HEK293 (cell line): ENCODE data around the gene ZNRF2.
"Not testable (repeated sequence)": the region's sequence is repeated elsewhere in the genome, so short reads cannot be mapped to it uniquely, and the experiment has no call there.

Source experiments
- CTCF ChIA-PET: fragments of 350-600 bp; formaldehyde crosslinking; extraction: SDS; loops from one replicate; lab custom pipeline; 2021; ENCODE audit warnings: antibody characterized with exemption; lab: Yijun Ruan, JAX
- POLR2A ChIA-PET: fragments of 300-600 bp; formaldehyde crosslinking; extraction: SDS; loops from one replicate; lab custom pipeline; 2020; ENCODE audit warnings: antibody characterized with exemption, inconsistent platforms; lab: Yijun Ruan, JAX
- H3K27ac ChIP-seq: fragments of 200-500 bp; sonication (Bioruptor generic); 2 replicates; pipeline ENCODE4 v1.5.1; 2014; ENCODE audit warnings: low read depth, low read length, control low read depth, inconsistent platforms; ENCODE audit errors: extremely low read depth
- H3K36me3 ChIP-seq, 2 experiments: fragments of 200-500 bp in 1 of 2; sonication (Bioruptor generic) in 1 of 2; 1 replicate in 1 of 2; 2 replicates in 1 of 2; pipeline ENCODE4 v1.5.1; 2014 to 2017; ENCODE audit warnings: inconsistent platforms in 2 of 2, low read length in 2 of 2; ENCODE audit not compliant: control insufficient read depth in 2 of 2, insufficient read depth in 1 of 2
- H3K4me1 ChIP-seq: fragments of 200-500 bp; sonication (Bioruptor generic); 2 replicates; pipeline ENCODE4 v1.5.1; 2014; ENCODE audit warnings: mild to moderate bottlenecking, low read length, inconsistent platforms; ENCODE audit not compliant: control insufficient read depth, insufficient read depth
- H3K4me3 ChIP-seq: 2 replicates; pipeline ENCODE4 v1.5.1; 2011; ENCODE audit warnings: low read depth, mild to moderate bottlenecking, control low read depth, low read length, moderate library complexity
- H3K9me3 ChIP-seq: fragments of 200-500 bp; sonication (Bioruptor generic); 2 replicates; pipeline ENCODE4 v1.5.1; 2014; ENCODE audit warnings: low read depth, low read length, inconsistent platforms; ENCODE audit not compliant: control insufficient read depth, insufficient read depth
- EGR2 ChIP-seq: fragments of 450-650 bp; formaldehyde crosslinking; IDR thresholded peaks from 2 replicates; pipeline ENCODE4 v1.5.1; 2016; ENCODE audit warnings: low read depth, missing biosample characterization, missing genetic modification characterization
- GLIS1 ChIP-seq: fragments of 450-650 bp; formaldehyde crosslinking; IDR thresholded peaks from 2 replicates; pipeline ENCODE4 v1.5.1; 2016; ENCODE audit warnings: missing biosample characterization, missing genetic modification characterization
- KLF7 ChIP-seq: fragments of 450-650 bp; formaldehyde crosslinking; IDR thresholded peaks from 2 replicates; pipeline ENCODE4 v1.5.1; 2016; ENCODE audit warnings: missing biosample characterization, missing genetic modification characterization, borderline replicate concordance
- YY1 ChIP-seq: fragments of 450-650 bp; formaldehyde crosslinking; IDR thresholded peaks from 2 replicates; pipeline ENCODE4 v1.5.1; 2018; ENCODE audit warnings: missing biosample characterization, missing genetic modification characterization
- ZBTB21 ChIP-seq: fragments of 450-650 bp; formaldehyde crosslinking; IDR thresholded peaks from 2 replicates; pipeline ENCODE4 v1.5.1; 2017; ENCODE audit warnings: missing biosample characterization, missing genetic modification characterization
- ZNF132 ChIP-seq: fragments of 450-650 bp; formaldehyde crosslinking; IDR thresholded peaks from 2 replicates; pipeline ENCODE4 v1.5.1; 2017; ENCODE audit warnings: missing biosample characterization, missing genetic modification characterization, borderline replicate concordance
- ZNF146 ChIP-seq: fragments of 450-650 bp; formaldehyde crosslinking; IDR thresholded peaks from 2 replicates; pipeline ENCODE4 v1.5.1; 2016; ENCODE audit warnings: missing biosample characterization, missing genetic modification characterization
- ZNF157 ChIP-seq: fragments of 450-650 bp; formaldehyde crosslinking; IDR thresholded peaks from 2 replicates; pipeline ENCODE4 v1.5.1; 2016; ENCODE audit warnings: missing biosample characterization, missing genetic modification characterization
- ZNF169 ChIP-seq: fragments of 450-650 bp; formaldehyde crosslinking; IDR thresholded peaks from 2 replicates; pipeline ENCODE4 v1.5.1; 2016; ENCODE audit warnings: missing biosample characterization, missing genetic modification characterization
- ZNF23 ChIP-seq: fragments of 450-650 bp; formaldehyde crosslinking; IDR thresholded peaks from 2 replicates; pipeline ENCODE4 v1.5.1; 2016; ENCODE audit warnings: missing biosample characterization, missing genetic modification characterization, borderline replicate concordance
- ZNF292 ChIP-seq: fragments of 450-650 bp; formaldehyde crosslinking; IDR thresholded peaks from 2 replicates; pipeline ENCODE4 v1.5.1; 2016; ENCODE audit warnings: low read depth, missing biosample characterization, missing genetic modification characterization, borderline replicate concordance
- ZNF335 ChIP-seq: fragments of 450-650 bp; formaldehyde crosslinking; conservative IDR thresholded peaks from 2 replicates; pipeline ENCODE4 v1.5.1; 2016; ENCODE audit warnings: missing biosample characterization, missing genetic modification characterization
- ZNF416 ChIP-seq: fragments of 450-650 bp; formaldehyde crosslinking; IDR thresholded peaks from 2 replicates; pipeline ENCODE4 v1.5.1; 2016; ENCODE audit warnings: missing biosample characterization, missing genetic modification characterization
- ZNF423 ChIP-seq: fragments of 450-650 bp; formaldehyde crosslinking; IDR thresholded peaks from 2 replicates; pipeline ENCODE4 v1.5.1; 2016; ENCODE audit warnings: missing biosample characterization, missing genetic modification characterization
- ZNF510 ChIP-seq: fragments of 450-650 bp; formaldehyde crosslinking; IDR thresholded peaks from 2 replicates; pipeline ENCODE4 v1.5.1; 2018; ENCODE audit warnings: mild to moderate bottlenecking, missing genetic modification characterization, missing biosample characterization; ENCODE audit not compliant: insufficient replicate concordance
- ZNF677 ChIP-seq: fragments of 450-650 bp; IDR thresholded peaks from 2 replicates; pipeline ENCODE4 v1.5.0; 2018; ENCODE audit warnings: missing biosample characterization, mild to moderate bottlenecking, missing genetic modification characterization, moderate library complexity
- ZNF704 ChIP-seq: fragments of 450-650 bp; formaldehyde crosslinking; IDR thresholded peaks from 2 replicates; pipeline ENCODE4 v1.5.1; 2016; ENCODE audit warnings: missing biosample characterization, missing genetic modification characterization
- TF ChIP-seq, protein P1 (sequence below): fragments of 450-650 bp; formaldehyde crosslinking; IDR thresholded peaks from 2 replicates; pipeline ENCODE4 v1.5.1; 2016; ENCODE audit warnings: missing biosample characterization, missing genetic modification characterization

ZNRF2 gene

GRCh38 chr7:30378275-30378674, 93.9 kb downstream of the ZNRF2 start (continued):
- TF ChIP-seq YY1 (tag by site-specific recombination) (no peak), ZBTB21 (no peak), ZNF416 (tag by site-specific recombination) (no peak), ZNF292 (tag by site-specific recombination) (no peak), ZNF423 (no peak), KLF7 (no peak)

DNA sequence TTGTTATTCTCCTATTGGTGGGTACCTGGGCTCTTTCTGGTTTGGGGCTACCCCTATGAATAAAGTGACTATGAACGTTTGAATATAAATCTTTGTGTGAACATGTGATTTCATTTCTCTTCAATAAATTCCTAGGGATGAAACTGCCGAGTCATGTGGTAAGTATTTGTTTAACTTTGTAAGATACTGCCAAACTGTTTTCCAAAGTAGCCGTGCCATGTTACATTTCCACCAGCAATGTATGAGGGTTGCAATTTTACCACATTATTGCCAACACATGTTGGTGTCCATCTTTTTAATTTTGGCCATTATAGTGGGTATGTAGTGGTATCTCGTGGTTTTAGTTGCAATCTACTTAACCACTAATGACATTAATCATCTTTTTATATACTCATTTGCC, 94.7 kb downstream of the ZNRF2 start:
- CTCF ChIA-PET = no interaction called here

DNA sequence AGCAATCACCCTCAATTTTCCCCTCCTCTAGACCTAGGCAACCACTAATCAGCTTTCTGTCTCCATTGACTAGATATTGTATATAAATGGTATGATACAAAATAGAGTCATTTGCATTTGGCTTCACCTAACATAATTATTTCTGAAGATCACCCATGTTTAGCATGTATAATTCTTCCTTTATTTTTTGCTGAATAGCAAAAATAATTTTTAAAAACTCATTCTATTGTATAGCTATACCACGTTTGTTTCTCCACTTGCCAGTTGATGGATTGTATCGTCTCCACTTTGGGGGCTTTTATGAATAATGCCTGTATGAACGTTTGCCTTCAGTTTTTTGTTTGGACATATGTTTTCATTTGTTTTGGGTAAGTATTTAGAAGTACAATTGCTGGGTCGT, 95.3 kb downstream of the ZNRF2 start:
- Histone ChIP-seq H3K9me3 (no peaks in the 10 kb centered on the region), H3K36me3 (no peaks in the 10 kb centered on the region), H3K4me1 (no peaks in the 10 kb centered on the region), H3K4me3 (no peak overlapping the region), H3K27ac (no peak overlapping the region)
- CTCF ChIA-PET = no interaction called here
- no peak for TF ChIP-seq ZNF132
- POLR2A ChIA-PET = no interaction called here

More for the DNA sequence above, 94.7 kb downstream of the ZNRF2 start:
- no peaks in the 10 kb centered on the region for H3K4me1 ChIP-seq
- H3K4me3 ChIP-seq = no peak overlapping the region
- TF ChIP-seq ZNF335 (tag by site-specific recombination) (no peak), ZNF704 (tag by site-specific recombination) (no peak), EGR2 (tag by site-specific recombination) (no peak), GLIS1 (tag by site-specific recombination) (no peak), ZNF23 (no peak), ZNF169 (tag by site-specific recombination) (no peak)
- no peaks in the 10 kb centered on the region for H3K9me3 ChIP-seq
- H3K36me3 ChIP-seq = no peaks in the 10 kb centered on the region
- H3K27ac ChIP-seq = no peak overlapping the region
- POLR2A ChIA-PET = no interaction called here

GRCh38 chr7:30380294-30380693, 95.9 kb downstream of the ZNRF2 start:
- H3K4me3 ChIP-seq = no peak overlapping the region
- no peaks in the 10 kb centered on the region for H3K4me1 ChIP-seq
- H3K27ac ChIP-seq = no peak overlapping the region
- no peaks in the 10 kb centered on the region for H3K36me3 ChIP-seq
- no peak for TF ChIP-seq ZNF510 (tag by site-specific recombination)
- TF ChIP-seq ZNF677 (tag by site-specific recombination) = peak; percentile 96
- TF ChIP-seq ZNF157 (tag by site-specific recombination) = no peak
- ChIA-PET POLR2A (no interaction called here), CTCF (interaction anchor here (0.7 kb wide), 1 partner anchor 195 kb away, joined by 4 read pairs; no protein-coding TSS in a partner anchor)
- H3K9me3 ChIP-seq = no peaks in the 10 kb centered on the region

GRCh38 chr7:30380824-30381223, 96.4 kb downstream of the ZNRF2 start:
- POLR2A ChIA-PET = not testable (repeated sequence)
- TF ChIP-seq, protein P1, sequence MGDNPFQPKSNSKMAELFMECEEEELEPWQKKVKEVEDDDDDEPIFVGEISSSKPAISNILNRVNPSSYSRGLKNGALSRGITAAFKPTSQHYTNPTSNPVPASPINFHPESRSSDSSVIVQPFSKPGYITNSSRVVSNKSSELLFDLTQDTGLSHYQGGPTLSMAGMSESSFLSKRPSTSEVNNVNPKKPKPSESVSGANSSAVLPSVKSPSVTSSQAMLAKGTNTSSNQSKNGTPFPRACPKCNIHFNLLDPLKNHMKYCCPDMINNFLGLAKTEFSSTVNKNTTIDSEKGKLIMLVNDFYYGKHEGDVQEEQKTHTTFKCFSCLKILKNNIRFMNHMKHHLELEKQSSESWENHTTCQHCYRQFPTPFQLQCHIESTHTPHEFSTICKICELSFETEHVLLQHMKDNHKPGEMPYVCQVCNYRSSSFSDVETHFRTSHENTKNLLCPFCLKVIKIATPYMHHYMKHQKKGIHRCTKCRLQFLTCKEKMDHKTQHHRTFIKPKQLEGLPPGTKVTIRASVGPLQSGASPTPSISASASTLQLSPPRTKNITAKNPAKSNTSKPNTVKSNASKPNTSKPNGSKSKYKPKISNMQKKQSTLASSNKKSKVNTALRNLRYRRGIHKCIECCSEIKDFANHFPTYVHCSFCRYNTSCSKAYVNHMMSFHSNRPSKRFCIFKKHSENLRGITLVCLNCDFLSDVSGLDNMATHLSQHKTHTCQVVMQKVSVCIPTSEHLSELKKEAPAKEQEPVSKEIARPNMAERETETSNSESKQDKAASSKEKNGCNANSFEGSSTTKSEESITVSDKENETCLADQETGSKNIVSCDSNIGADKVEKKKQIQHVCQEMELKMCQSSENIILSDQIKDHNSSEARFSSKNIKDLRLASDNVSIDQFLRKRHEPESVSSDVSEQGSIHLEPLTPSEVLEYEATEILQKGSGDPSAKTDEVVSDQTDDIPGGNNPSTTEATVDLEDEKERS (tag by site-specific recombination) = 0 out of 2 replicates have a peak, but pooled peaks have one; percentile 22
- TF ChIP-seq ZNF146 = peak; percentile 86
- TF ChIP-seq, all 188 proteins: peak for 2; not testable (repeated sequence) for 186
- H3K36me3 ChIP-seq, H3K27ac ChIP-seq, H3K9me3 ChIP-seq, H3K4me3 ChIP-seq, H3K4me1 ChIP-seq: not testable (repeated sequence)
- CTCF ChIA-PET = interaction anchor here (0.7 kb wide), 1 partner anchor 194 kb away, joined by 4 read pairs; no protein-coding TSS in a partner anchor
